Measurements from ENCODE around the gene TMEM47.

DNA sequence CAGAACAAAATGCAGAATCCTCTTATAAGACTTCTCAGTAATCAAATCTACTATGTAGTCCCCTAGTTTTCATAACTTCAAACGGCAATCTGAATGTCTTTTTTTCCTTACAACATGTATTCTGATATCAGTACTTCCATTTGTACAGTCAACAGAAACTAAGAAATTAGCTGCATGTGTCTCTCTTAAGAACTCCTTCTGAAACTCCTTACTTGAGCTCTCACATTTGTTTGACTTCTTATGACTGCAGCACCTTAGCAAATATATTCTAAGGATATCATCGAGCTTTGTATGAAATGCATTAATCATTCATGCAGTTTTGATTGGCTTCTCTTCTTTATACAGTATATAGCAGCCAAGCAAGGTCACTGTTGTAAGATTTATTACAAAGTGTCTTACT lies 77.0 kb downstream of the TMEM47 start:
- no peak for TF ChIP-seq POLR2A (IDR thresholded peaks at IDR 0.05)
- TF ChIP-seq, protein P1, sequence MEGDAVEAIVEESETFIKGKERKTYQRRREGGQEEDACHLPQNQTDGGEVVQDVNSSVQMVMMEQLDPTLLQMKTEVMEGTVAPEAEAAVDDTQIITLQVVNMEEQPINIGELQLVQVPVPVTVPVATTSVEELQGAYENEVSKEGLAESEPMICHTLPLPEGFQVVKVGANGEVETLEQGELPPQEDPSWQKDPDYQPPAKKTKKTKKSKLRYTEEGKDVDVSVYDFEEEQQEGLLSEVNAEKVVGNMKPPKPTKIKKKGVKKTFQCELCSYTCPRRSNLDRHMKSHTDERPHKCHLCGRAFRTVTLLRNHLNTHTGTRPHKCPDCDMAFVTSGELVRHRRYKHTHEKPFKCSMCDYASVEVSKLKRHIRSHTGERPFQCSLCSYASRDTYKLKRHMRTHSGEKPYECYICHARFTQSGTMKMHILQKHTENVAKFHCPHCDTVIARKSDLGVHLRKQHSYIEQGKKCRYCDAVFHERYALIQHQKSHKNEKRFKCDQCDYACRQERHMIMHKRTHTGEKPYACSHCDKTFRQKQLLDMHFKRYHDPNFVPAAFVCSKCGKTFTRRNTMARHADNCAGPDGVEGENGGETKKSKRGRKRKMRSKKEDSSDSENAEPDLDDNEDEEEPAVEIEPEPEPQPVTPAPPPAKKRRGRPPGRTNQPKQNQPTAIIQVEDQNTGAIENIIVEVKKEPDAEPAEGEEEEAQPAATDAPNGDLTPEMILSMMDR (IDR thresholded peaks at IDR 0.05) = no peak
